Peyer's patch (tissue), 4 donors: ENCODE results near the gene MTCL1. TPM values are rescaled to one million over a fixed set of nuclear protein-coding genes. Genes with fewer than 3 reads are reported as not detected.
A peak's percentile ranks its signal among the peaks of the same experiment; 100 is the strongest.

Experiments used
- DNase-seq, 3 donors: peaks; one replicate each; pipeline ENCODE4 v3.0.0-alpha.2; 2017 to 2019
- H3K27ac ChIP-seq, 4 donors: fragments of 200-600 bp; sonication (generic); one replicate each; pipeline ENCODE4 v1.5.1; 2016 to 2019
- H3K27me3 ChIP-seq, 2 donors: fragments of 200-600 bp; sonication (generic); one replicate each; pipeline ENCODE4 v1.5.1; 2019
- H3K36me3 ChIP-seq, 3 donors: fragments of 200-600 bp; sonication (generic); one replicate each; pipeline ENCODE4 v1.5.1; 2016 to 2019
- H3K4me1 ChIP-seq, 4 donors: fragments of 200-600 bp; sonication (generic); one replicate each; pipeline ENCODE4 v1.5.1; 2016 to 2019
- H3K4me3 ChIP-seq, 4 donors: fragments of 200-600 bp; sonication (generic); 1 replicate in 3 of 4; 2 replicates in 1 of 4; pipeline ENCODE4 v1.5.1; 2016 to 2019; ENCODE audit warnings: mild to moderate bottlenecking in 1 of 4
- H3K9me3 ChIP-seq, 4 donors: fragments of 200-600 bp; sonication (generic); one replicate each; pipeline ENCODE4 v1.5.1; 2016 to 2019; ENCODE audit warnings: mild to moderate bottlenecking in 1 of 4
- CTCF ChIP-seq, 6 experiments: fragments of 450-650 bp in 4 of 6; fragments of 200-600 bp in 2 of 6; sonication (generic) in 1 of 6; IDR thresholded peaks; one replicate each; pipeline ENCODE4 v1.5.1; 2017 to 2019; ENCODE audit warnings: antibody characterized with exemption in 6 of 6, mild to moderate bottlenecking in 3 of 6, moderate library complexity in 1 of 6
- POLR2A ChIP-seq, 2 donors: fragments of 450-650 bp; IDR thresholded peaks; one replicate each; pipeline ENCODE4 v1.5.1; 2017; ENCODE audit warnings: antibody characterized with exemption in 2 of 2, mild to moderate bottlenecking in 2 of 2, moderate library complexity in 2 of 2
- total RNA-seq, 4 donors: library from RNA; depleted of rRNA; stranded (reverse); fragments of >200 nt; gene quantifications; one replicate each; pipeline ENCODE4 v1.1.0, GENCODE V29; 2016

The MTCL1 gene
- total RNA-seq, 4 donors from 2014 or later = 4.2 to 27.2 (median 6.3) TPM

- Histone ChIP-seq H3K4me1 (peaks cover 0 to 8% (median 0%) of the 10 kb centered on the region in 4 donors), H3K9me3 (no peaks in the 10 kb centered on the region), H3K27ac (peak overlapping the region in 1 of 4 donors; percentile 75), H3K36me3 (no peaks in the 10 kb centered on the region), H3K27me3 (no peaks in the 10 kb centered on the region), H3K4me3 (no peak overlapping the region)
- TF ChIP-seq POLR2A (IDR thresholded peaks at IDR 0.05) = no peak
- TF ChIP-seq CTCF (IDR thresholded peaks at IDR 0.05) = no peak
- DNase-seq = no peak
Observed at GRCh38 chr18:8802017-8802672, 96.8 kb downstream of the MTCL1 start.

GRCh38 chr18:8803063-8803795 is 97.9 kb downstream of the MTCL1 start:
- TF ChIP-seq POLR2A (IDR thresholded peaks at IDR 0.05) = no peak
- TF ChIP-seq CTCF (IDR thresholded peaks at IDR 0.05) = no peak
- no peak for DNase-seq
- Histone ChIP-seq H3K4me1 (peaks cover 0 to 7% (median 0%) of the 10 kb centered on the region in 4 donors), H3K36me3 (no peaks in the 10 kb centered on the region), H3K27me3 (no peaks in the 10 kb centered on the region), H3K27ac (no peak overlapping the region), H3K9me3 (no peaks in the 10 kb centered on the region), H3K4me3 (no peak overlapping the region)

- peaks cover 0 to 3% (median 0%) of the 10 kb centered on the region in 4 donors for H3K4me1 ChIP-seq
- no peak for DNase-seq
- no peaks in the 10 kb centered on the region for H3K27me3 ChIP-seq
- TF ChIP-seq CTCF (IDR thresholded peaks at IDR 0.05) = no peak
- no peak for TF ChIP-seq POLR2A (IDR thresholded peaks at IDR 0.05)
- H3K36me3 ChIP-seq = no peaks in the 10 kb centered on the region
- H3K27ac ChIP-seq = no peak overlapping the region
- no peak overlapping the region for H3K4me3 ChIP-seq
- H3K9me3 ChIP-seq = no peaks in the 10 kb centered on the region
Observed at GRCh38 chr18:8803957-8804356, 98.6 kb downstream of the MTCL1 start.

GRCh38 chr18:8805552-8805951 is 100.2 kb downstream of the MTCL1 start:
- DNase-seq = no peak
- H3K27me3 ChIP-seq = no peaks in the 10 kb centered on the region
- H3K4me3 ChIP-seq = no peak overlapping the region
- no peaks in the 10 kb centered on the region for H3K36me3 ChIP-seq
- H3K4me1 ChIP-seq = no peaks in the 10 kb centered on the region
- H3K27ac ChIP-seq = no peak overlapping the region
- H3K9me3 ChIP-seq = no peaks in the 10 kb centered on the region
- no peak for TF ChIP-seq POLR2A (IDR thresholded peaks at IDR 0.05)
- TF ChIP-seq CTCF (IDR thresholded peaks at IDR 0.05) = no peak

- no peak for DNase-seq
- Histone ChIP-seq H3K27ac (no peak overlapping the region), H3K4me3 (no peak overlapping the region), H3K4me1 (no peaks in the 10 kb centered on the region), H3K27me3 (no peaks in the 10 kb centered on the region), H3K9me3 (no peaks in the 10 kb centered on the region), H3K36me3 (no peaks in the 10 kb centered on the region)
- TF ChIP-seq POLR2A (IDR thresholded peaks at IDR 0.05) (no peak), CTCF (IDR thresholded peaks at IDR 0.05) (no peak)
Observed at GRCh38 chr18:8806100-8806797, 100.9 kb downstream of the MTCL1 start.
